SU-DHL-6 (cell line): Measurements from ENCODE around the gene MCU.
"Not testable (repeated sequence)": the region's sequence is repeated elsewhere in the genome, so short reads cannot be mapped to it uniquely, and the experiment has no call there.

ENCODE experiments used
- H2AFZ ChIP-seq: fragments of 200-600 bp; sonication (generic); 2 replicates; pipeline ENCODE4 v1.6.1; 2014; ENCODE audit warnings: low read depth, mild to moderate bottlenecking, moderate library complexity, mixed read lengths, antibody characterized with exemption, low read length; ENCODE audit not compliant: severe bottlenecking
- H3F3A ChIP-seq: fragments of 200-600 bp; shearing (Covaris generic); 2 replicates; pipeline ENCODE4 v1.6.0; 2016; ENCODE audit warnings: antibody characterized with exemption, mild to moderate bottlenecking; ENCODE audit not compliant: insufficient read depth
- H3K27ac ChIP-seq: fragments of 200-600 bp; sonication (generic); 2 replicates; pipeline ENCODE4 v1.5.1; 2016; ENCODE audit warnings: low read depth, mild to moderate bottlenecking, low read length, moderate library complexity, mixed read lengths
- H3K27me3 ChIP-seq: fragments of 200-600 bp; sonication (generic), shearing (Covaris generic); 2 replicates; pipeline ENCODE4 v1.6.0; 2014; ENCODE audit warnings: mild to moderate bottlenecking, low read length
- H3K36me3 ChIP-seq: fragments of 200-600 bp; sonication (generic); 2 replicates; pipeline ENCODE4 v1.6.1; 2014; ENCODE audit warnings: mild to moderate bottlenecking, low read length, mixed read lengths
- H3K4me2 ChIP-seq: fragments of 300-600, 200-600 bp; shearing (Covaris generic), sonication (generic); 2 replicates; pipeline ENCODE4 v1.6.0; 2014; ENCODE audit warnings: low read length, low read depth, mild to moderate bottlenecking; ENCODE audit not compliant: poor library complexity, severe bottlenecking
- H3K4me3 ChIP-seq: fragments of 200-600 bp; sonication (generic); 2 replicates; pipeline ENCODE4 v1.5.1; 2014; ENCODE audit warnings: antibody characterized with exemption, low read length, mild to moderate bottlenecking, mixed read lengths; ENCODE audit not compliant: insufficient read depth, poor library complexity, severe bottlenecking
- H3K79me2 ChIP-seq: fragments of 200-600 bp; sonication (generic); 2 replicates; pipeline ENCODE4 v1.6.1; 2014; ENCODE audit warnings: mild to moderate bottlenecking, low read length, moderate library complexity; ENCODE audit not compliant: insufficient read depth
- H3K9ac ChIP-seq: fragments of 200-600 bp; sonication (generic); 2 replicates; pipeline ENCODE4 v1.7.0; 2014; ENCODE audit warnings: mild to moderate bottlenecking, low read length
- H3K9me2 ChIP-seq: fragments of 200-600 bp; sonication (generic); replicated peaks from 2 replicates; pipeline ENCODE4 v1.6.1; 2014; ENCODE audit warnings: low read length; ENCODE audit not compliant: insufficient read depth
- H3K9me3 ChIP-seq: fragments of 200-600 bp; sonication (generic); 2 replicates; pipeline ENCODE4 v1.6.1; 2014; ENCODE audit warnings: low read length, mixed read lengths; ENCODE audit not compliant: insufficient read depth
- H4K20me1 ChIP-seq: fragments of 200-600 bp; sonication (generic); 2 replicates; pipeline ENCODE4 v1.6.1; 2014; ENCODE audit warnings: low read depth, mild to moderate bottlenecking, antibody characterized with exemption, low read length, moderate library complexity, mixed read lengths
- EZH2phosphoT487 ChIP-seq: fragments of 200-600 bp; sonication (generic), shearing (Covaris generic); conservative IDR thresholded peaks from 2 replicates; pipeline ENCODE4 v1.6.1; 2018; ENCODE audit warnings: mild to moderate bottlenecking, antibody characterized with exemption, low read length, moderate library complexity, mixed read lengths
- TF ChIP-seq, protein P1 (sequence below): fragments of 200-600 bp; sonication (generic); IDR thresholded peaks from one replicate; pipeline ENCODE4 v1.5.1; 2017; ENCODE audit warnings: antibody characterized with exemption, mild to moderate bottlenecking, low read length, moderate library complexity; ENCODE audit not compliant: insufficient read depth, poor library complexity, severe bottlenecking

The MCU gene

DNA sequence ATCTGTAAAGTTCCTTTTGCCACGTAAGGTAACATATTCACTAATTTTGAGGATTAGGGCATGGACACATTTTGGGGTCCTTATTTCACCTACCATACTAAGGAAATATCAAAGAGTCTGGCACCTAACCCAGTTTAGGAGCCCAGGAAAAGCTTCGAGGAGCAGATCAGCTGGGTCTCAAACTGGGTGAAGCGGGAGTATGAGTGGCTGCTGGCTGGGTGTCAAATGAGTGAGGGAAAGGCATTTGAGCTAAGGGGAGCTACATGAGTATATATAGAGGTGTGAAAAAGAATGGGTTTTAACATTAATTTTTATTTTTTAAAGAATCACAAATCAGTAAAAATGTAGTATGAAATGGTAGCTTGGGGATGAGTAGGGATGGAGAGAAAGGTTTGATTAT, 71.3 kb downstream of the MCU start:
- Histone ChIP-seq H2AFZ (no peak overlapping the region), H3K27ac (no peak overlapping the region), H3K36me3 (no peaks in the 10 kb centered on the region), H3K9me3 (no peaks in the 10 kb centered on the region), H3K9me2 (no peaks in the 10 kb centered on the region), H3K4me3 (no peak overlapping the region), H3K79me2 (no peaks in the 10 kb centered on the region), H4K20me1 (no peaks in the 10 kb centered on the region), H3K9ac (no peak overlapping the region), H3F3A (no peaks in the 10 kb centered on the region), H3K27me3 (no peaks in the 10 kb centered on the region), H3K4me2 (no peak overlapping the region)
- TF ChIP-seq, protein P1, sequence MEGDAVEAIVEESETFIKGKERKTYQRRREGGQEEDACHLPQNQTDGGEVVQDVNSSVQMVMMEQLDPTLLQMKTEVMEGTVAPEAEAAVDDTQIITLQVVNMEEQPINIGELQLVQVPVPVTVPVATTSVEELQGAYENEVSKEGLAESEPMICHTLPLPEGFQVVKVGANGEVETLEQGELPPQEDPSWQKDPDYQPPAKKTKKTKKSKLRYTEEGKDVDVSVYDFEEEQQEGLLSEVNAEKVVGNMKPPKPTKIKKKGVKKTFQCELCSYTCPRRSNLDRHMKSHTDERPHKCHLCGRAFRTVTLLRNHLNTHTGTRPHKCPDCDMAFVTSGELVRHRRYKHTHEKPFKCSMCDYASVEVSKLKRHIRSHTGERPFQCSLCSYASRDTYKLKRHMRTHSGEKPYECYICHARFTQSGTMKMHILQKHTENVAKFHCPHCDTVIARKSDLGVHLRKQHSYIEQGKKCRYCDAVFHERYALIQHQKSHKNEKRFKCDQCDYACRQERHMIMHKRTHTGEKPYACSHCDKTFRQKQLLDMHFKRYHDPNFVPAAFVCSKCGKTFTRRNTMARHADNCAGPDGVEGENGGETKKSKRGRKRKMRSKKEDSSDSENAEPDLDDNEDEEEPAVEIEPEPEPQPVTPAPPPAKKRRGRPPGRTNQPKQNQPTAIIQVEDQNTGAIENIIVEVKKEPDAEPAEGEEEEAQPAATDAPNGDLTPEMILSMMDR: no peak
- TF ChIP-seq EZH2phosphoT487: no peak

DNA sequence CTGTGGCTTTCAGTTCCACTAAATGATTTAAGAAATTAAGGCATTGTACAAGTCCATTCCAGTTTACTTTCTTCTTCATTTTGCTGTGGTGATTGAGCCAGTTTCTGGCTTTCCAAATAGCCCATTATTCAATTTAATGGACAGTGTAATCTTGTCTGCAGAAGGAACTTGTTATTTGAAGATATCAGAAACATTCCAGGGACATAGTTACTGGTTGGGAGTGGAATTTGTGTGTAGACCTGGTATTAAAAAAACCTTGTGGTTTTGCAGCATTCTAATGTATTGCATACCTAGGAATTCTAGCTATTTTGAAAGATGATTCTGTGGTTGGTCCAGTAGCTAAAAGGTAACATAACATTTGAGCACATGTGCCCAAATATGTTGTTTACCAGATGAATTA, 72.2 kb downstream of the MCU start:
- Histone ChIP-seq H3K9me2 (no peaks in the 10 kb centered on the region), H3K4me2 (no peak overlapping the region), H3F3A (no peaks in the 10 kb centered on the region), H3K4me3 (no peak overlapping the region), H3K27me3 (no peaks in the 10 kb centered on the region), H3K79me2 (no peaks in the 10 kb centered on the region), H3K9me3 (no peaks in the 10 kb centered on the region), H3K27ac (no peak overlapping the region), H3K9ac (no peak overlapping the region), H3K36me3 (no peaks in the 10 kb centered on the region), H4K20me1 (no peaks in the 10 kb centered on the region), H2AFZ (no peak overlapping the region)
- no peak for TF ChIP-seq EZH2phosphoT487
- TF ChIP-seq, protein P1: no peak

DNA sequence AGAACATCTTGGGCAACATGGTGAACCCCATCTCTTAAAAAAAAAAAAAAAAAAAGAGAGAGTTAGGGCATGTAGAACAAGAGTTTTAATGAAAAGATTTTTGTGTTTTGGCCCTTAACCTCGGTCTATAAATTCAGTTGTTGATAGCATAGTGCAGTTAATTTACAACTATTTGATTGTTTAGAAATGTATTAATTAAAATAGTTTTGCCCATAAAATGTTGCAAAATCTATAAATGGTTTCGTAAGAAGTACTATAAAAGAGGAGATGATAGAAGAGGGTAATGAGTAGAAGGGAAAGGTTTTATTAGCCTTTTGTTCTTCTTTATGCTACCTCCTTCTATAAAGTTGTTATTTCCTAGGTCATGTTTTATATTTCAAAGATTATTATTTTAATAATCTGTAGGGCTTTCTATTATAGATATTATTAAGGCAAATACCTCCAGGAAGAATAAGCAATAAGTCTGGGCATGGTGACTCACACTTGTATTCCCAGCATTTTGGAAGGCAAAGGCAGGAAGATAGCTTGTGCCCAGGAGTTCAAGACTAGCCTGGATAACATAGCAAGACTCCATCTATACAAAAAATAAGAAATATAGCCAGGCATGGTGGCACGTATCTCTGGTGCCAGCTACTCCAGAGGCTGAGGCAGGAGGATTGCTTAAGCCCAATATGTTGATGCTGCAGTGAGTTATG, 73.3 kb downstream of the MCU start:
- Histone ChIP-seq H3K27ac (no peak overlapping the region), H3K79me2 (no peaks in the 10 kb centered on the region)

DNA sequence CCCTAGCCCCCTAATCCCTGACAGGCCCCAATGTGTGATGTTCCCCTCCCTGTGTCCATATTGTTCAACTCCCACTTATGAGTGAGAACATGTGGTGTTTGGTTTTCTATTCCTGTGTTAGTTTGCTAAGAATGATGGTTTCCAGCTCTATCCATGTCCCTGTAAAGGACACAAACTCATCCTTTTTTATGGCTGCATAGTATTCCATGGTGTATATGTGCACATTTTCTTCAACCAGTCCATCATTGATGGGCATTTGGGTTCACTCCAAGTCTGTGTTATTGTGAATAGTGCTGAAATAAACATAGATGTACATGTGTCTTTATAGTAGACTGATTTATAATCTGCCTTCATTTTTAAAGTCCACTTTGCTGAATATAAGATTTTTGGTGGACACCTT, 79.3 kb downstream of the MCU start:
- H3K79me2 ChIP-seq, H3F3A ChIP-seq, H3K36me3 ChIP-seq, H3K27me3 ChIP-seq, H3K4me2 ChIP-seq, H3K9me3 ChIP-seq, H3K27ac ChIP-seq, H4K20me1 ChIP-seq, H3K4me3 ChIP-seq, H3K9ac ChIP-seq, H2AFZ ChIP-seq, H3K9me2 ChIP-seq: not testable (repeated sequence)

More for the DNA sequence above, 73.3 kb downstream of the MCU start:
- TF ChIP-seq, protein P1: no peak
- TF ChIP-seq EZH2phosphoT487: no peak
- H3K4me3 ChIP-seq: no peak overlapping the region
- no peak overlapping the region for H3K9ac ChIP-seq
- no peaks in the 10 kb centered on the region for H3F3A ChIP-seq
- H4K20me1 ChIP-seq: no peaks in the 10 kb centered on the region
- H3K4me2 ChIP-seq: no peak overlapping the region
- no peaks in the 10 kb centered on the region for H3K9me2 ChIP-seq
- no peaks in the 10 kb centered on the region for H3K27me3 ChIP-seq
- no peaks in the 10 kb centered on the region for H3K36me3 ChIP-seq
- no peak overlapping the region for H2AFZ ChIP-seq
- no peaks in the 10 kb centered on the region for H3K9me3 ChIP-seq
